HG03469 (cell line): ENCODE data around the gene CCDC47.
"Not testable (repeated sequence)": the region's sequence is repeated elsewhere in the genome, so short reads cannot be mapped to it uniquely, and the experiment has no call there.

Experiments
- ATAC-seq: cut with Tn5 transposase; IDR thresholded peaks from one replicate; pipeline ENCODE4 v1.9.1; 2021; ENCODE audit warnings: mild to moderate bottlenecking, moderate library complexity, moderate number of reproducible peaks; ENCODE audit not compliant: unreplicated experiment

The CCDC47 gene

DNA sequence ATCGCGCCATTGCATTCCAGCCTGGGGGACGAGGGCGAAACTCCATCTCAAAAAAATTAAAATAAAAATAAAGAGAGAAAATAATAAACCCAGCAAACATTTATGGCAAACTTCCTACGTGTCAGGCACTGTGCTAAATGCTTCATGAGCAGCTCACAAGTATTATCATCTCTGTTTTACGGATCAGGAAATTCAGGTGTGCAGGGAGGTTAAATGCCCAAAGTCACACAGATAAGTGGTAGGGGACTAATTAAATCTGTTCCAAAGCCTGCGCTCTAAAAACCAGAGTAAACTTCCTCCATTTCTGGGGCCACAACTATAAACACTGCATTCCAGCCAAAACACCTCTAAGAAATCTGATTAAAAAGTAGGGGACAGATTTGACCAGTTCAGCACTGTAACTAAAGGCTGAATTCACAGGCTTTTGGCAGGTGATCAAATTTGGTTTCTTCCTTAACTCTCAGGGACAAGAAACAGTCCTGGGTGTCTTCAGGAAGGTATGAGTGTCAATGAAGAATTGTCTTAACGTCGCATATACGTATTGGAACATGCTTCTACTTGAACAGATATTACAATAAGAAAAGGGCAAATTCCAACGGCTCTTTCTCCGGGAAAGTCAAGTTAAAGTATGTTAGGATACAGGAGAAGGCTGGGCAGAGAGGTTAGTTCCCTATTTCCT, 32.8 kb downstream of the CCDC47 start:
- no peak for ATAC-seq

- ATAC-seq = no peak
These were observed 37.7 kb downstream of the CCDC47 start for GRCh38 chr17:63735691-63736090.

DNA sequence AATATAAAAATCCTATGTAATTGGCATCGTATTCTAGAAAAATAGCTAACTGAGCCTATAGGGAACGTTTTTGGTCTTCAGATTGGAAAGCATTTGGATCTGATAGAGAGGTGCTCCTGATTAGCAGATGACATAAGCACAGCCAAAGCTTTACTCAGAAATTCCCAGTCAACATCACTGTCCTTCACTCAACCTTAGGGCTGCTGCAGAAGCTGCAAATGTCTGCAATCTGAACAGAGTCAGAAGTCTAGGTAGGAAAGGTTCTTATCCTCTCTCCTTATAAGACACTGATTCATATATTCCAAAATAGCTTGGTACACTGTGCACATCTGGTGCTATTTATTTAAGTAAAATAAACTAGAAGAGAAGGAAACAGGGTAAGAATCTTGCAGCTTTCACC, 51.0 kb downstream of the CCDC47 start:
- ATAC-seq = no peak

- ATAC-seq = not testable (repeated sequence)
These were observed 53.2 kb downstream of the CCDC47 start for GRCh38 chr17:63720194-63720593.

DNA sequence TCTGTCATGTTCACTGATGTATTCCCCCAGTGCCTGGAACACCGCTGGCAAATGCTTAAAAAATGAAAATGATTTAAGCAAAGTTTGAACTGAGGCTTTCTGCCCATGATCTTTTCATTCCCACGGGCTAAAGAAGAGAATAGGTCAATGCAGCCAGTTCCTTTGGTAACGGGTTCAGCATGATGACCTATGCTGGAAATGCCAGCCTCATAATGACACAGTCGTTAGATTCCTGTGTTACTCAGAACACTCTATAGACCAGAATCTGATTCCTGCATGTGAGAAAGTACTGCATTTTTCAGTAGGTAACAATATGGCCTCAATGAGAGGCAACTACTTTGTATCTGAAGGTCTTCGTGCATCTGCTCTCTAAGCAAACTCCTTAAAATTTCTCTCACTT, 54.4 kb downstream of the CCDC47 start:
- ATAC-seq = no peak

GRCh38 chr17:63716426-63716825, 57.0 kb downstream of the CCDC47 start:
- no peak for ATAC-seq

DNA sequence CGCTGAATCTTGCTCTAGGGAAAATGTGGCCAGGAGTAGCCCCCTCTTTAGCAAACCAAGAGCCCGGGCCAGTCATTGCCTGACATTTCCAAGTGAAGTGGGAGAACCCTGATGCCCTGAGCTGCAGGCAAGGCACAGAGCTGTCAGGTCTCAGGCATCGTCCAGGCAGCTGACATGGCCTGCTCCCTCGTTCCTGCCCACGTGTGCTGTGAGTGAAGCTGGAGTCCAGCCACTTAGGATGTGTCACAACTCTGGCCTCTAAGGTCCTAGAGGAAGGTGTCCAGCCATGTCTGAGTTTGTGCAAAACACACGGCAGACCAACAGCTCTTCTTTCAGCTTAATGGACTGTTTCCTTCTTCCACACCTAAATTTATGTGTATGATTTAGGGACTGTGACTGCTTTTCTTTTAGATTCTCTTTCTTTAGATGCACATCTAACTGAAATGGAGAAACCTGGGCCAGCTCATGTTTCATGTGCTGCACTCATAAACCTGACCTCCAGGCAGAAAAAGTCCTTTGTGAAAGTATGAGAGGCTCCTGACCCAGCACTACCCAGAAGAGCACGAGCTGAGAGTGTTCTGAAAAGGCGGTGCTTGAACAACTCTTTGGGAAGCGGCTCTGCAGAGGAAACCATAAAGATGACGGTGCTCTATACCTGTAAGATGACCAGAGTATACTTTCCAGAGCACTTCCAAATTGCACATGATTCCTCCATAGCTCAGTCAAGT, 58.7 kb downstream of the CCDC47 start:
- no peak for ATAC-seq

DNA sequence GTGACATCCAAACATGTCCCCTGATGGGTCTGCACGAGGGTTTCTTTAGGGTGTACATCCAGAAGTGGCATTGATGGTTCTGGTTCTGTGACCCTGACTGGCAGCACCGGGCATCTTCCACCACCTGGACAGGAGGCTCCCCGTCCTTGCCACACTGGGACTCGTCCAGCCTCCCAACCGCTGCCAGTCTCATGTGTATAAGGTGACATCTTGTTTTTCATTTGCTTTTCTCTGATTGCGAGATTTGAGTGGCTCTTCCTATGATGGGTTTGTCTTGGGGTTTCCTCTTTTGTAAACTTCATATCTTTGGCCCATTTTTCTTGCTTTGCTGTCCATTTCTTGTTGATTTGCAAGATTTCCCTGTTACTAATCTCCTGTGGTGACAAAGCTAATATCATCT, 64.3 kb downstream of the CCDC47 start:
- ATAC-seq = no peak

- ATAC-seq = no peak
These were observed 66.2 kb downstream of the CCDC47 start for GRCh38 chr17:63707151-63707550.

DNA sequence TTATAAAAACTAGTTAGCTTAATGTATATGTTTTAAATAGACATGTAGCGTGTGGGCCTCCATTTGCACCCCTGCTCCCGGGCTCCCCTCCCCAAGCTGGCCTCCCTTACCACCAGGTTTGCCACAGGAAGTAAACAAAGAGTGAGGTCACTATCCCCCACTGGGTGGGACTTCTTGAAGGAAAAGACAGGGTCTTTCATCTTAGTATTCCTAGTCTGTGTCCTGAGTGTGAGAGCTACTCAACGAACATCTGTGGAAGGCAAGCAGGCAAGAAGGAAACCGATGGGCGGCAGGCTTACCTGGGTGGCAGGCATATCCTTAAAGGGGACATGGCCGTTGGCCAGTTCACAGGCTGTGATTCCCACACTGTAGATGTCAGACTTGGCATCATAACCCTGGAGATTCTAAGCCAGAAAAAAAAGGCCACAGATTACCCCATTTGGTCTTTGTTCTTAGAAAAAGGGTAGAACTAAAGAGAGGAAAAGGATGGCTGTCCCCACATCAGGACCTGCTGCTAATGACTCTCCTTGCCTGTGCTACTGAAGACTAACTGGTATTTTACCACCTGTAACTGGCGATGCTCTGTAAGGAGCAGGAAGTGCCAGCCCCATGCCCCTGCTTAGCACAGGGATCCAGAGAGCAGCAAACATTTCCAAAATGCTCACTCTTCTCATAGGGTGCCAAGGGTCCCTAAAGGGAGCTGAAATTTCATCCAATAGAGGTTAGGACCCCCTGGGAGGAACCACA, 66.9 kb downstream of the CCDC47 start:
- no peak for ATAC-seq

- no peak for ATAC-seq
These were observed 67.7 kb downstream of the CCDC47 start for GRCh38 chr17:63705657-63706056.

DNA sequence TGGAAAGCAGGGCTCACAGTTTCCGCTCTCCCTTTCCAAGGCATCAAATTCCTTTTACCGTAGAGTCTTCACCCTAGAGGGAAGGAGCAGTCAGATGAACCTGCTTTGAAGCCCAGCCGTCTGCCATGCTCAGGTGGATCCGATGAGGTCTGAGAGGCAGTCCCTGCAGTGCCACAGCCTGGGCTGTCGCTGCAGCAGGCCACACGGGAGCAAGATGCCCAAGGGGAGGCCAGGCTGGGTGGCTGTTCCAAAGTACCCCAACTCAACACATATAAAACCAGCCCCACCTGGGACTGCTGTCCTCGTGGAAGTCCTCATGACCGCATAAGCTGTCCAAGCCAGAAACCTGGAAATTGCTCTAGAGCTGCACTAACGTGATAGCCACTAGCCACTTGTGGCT, 68.6 kb downstream of the CCDC47 start:
- no peak for ATAC-seq

GRCh38 chr17:63704259-63704576, 69.2 kb downstream of the CCDC47 start:
- ATAC-seq = no peak

DNA sequence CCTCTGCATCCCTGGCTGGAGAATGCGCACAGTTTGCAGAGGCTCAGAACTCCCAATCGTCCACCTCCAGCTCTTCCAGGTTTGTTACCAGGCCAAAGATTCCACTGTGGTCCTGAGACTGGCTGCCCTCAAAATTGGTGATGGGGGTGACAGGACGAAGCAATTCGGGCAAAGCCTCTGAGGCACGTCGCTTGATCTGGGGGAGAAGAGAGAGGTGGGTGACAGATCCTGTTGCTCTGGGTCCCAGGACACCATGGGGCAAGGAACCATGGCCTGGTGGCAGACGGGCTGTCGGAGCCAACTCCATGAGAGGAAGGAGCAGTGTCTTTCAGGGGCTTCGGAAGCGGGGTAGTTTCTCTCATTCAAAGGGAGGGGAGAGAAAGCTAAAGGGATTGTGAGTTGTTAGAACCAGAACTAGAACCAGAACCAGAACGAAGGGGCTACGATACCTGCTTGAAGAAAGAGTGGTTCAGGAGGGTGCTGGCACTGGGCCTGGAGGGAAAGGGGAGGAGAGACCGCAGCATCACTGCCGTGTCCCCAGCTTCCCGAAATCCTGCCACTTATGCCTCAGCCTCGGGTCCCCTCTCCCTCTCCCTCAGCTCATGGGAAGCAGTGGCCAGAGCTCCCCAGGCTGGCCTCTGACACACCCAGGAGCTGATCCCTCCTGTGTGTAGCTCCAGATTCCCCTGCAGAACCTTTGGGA, 69.7 kb downstream of the CCDC47 start:
- ATAC-seq = no peak

- ATAC-seq = no peak
These were observed 70.4 kb downstream of the CCDC47 start for GRCh38 chr17:63703029-63703428.

- no peak for ATAC-seq
These were observed 70.7 kb downstream of the CCDC47 start for GRCh38 chr17:63702721-63703015.

DNA sequence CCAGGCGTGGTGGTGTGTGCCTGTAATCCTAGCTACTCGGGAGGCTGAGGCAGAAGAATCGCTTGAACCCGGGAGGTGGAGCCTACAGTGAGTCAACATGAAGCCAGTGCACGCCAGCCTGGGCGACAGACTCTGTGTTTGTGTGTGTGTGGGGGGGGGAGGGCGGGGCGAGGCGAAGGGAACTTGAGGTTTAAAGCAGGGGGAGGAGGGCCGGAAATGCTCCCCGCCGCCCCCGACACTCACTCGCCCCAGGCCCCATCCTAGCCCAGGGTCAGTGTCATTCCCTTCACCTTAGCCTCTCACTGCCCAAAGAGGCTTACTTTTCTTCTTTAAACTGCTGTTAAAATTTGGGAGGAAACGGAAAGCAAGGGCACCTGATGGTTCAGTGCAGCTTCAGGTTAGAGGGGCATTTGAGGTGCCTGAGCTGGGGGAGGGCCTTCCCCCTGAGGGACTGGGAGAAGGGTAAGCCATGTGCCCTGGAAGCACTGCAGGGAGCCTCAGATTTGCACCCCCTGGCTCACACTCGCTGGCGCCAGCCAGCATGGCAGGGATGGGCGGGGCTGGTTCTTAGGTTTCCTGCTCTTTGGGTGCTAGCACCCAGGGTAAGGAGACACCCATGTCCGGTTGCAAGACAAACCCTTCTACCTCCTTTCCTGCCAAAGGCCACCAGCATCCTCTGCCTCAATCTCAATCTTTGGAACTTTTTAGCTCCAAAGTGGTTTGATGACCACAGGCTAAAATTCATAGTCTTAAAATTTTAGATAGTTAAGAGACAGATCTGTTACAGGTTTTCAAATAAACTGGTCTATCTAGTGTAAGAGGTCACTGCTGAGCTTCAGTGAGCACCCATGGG, 71.3 kb downstream of the CCDC47 start:
- ATAC-seq = no peak

DNA sequence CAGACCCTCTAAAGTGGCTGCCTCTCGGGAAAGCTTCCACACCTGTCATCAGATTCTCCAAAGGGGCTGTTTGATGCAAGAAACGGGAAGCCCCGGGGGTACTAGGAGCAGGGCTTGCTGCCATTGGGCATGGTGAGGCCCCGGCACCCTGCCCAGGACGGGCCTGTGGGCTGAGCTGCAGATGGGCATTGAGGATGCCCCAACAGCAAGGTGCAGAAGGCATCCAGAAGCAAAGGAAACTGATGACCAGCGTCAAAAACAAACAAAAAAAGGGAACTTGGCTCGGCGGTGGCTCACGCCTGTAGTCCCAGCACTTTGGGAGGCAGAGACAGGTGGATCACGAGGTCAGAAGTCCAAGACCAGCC, 72.0 kb downstream of the CCDC47 start:
- no peak for ATAC-seq

GRCh38 chr17:63700528-63701455, 72.6 kb downstream of the CCDC47 start:
- no peak for ATAC-seq
